Measurements from ENCODE around the gene KIR2DL3. TPM values are rescaled to one million over a fixed set of nuclear protein-coding genes. Genes with fewer than 3 reads are reported as not detected.
"Not testable (repeated sequence)": the region's sequence is repeated elsewhere in the genome, so short reads cannot be mapped to it uniquely, and the experiment has no call there.

Gene KIR2DL3
- total RNA-seq, 1 donor from 2014 or later, result not detected

DNA sequence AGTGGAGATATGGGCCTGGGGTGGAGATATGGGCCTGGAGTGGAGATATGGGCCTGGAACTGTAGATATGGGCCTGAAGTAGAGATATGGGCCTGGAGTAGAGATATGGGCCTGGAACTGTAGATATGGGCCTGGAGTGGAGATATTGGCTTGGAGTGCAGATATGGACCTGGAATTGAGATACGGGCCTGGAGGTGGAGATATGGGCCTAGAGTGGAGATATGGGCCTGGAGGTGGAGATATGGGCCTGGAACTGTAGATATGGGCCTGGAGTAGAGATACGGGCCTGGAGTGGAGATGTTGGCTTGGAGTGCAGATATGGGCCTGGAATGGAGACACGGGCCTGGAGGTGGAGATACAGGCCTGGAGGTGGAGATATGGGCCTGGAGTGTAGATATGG lies 13.7 kb upstream of the KIR2DL3 start:
- no peak for DNase-seq (ENCODE audit: low spot score)
- Mint-ChIP-seq H3K4me3 (no peak overlapping the region), H3K9me3 (peaks cover 21% of the 10 kb centered on the region), H3K27ac (no peak overlapping the region), H3K36me3 (ENCODE audit: low read depth) (no peaks in the 10 kb centered on the region), H3K4me1 (ENCODE audit: low read depth) (no peaks in the 10 kb centered on the region), H3K27me3 (ENCODE audit: insufficient read depth) (peaks cover 2% of the 10 kb centered on the region)
- intact Hi-C loops (cut with micrococcal nuclease), result no loop called here

DNA sequence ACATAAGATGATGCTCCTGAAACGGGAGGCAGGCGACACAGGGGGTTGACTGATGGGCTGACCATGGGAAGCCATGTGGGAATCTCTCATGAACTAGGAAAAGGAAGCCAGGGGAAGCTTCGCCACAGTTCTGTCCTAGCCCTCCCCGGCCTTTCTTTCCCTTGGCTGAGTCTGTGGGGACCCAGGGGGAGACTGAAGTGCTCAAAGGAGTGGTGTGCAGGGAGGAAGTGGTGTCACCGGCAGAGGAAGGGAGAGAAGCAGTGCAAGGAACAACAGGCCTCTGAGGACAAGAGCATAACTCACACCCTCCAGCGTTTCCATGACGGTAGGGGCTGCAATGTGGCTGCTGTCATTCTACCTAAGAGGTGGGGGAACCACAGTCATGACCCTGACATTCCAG lies 13.0 kb upstream of the KIR2DL3 start:
- no peak for DNase-seq (ENCODE audit: low spot score)
- intact Hi-C loops (cut with micrococcal nuclease), result no loop called here
- Mint-ChIP-seq H3K4me3 (no peak overlapping the region), H3K36me3 (ENCODE audit: low read depth) (no peaks in the 10 kb centered on the region), H3K27me3 (ENCODE audit: insufficient read depth) (peaks cover 2% of the 10 kb centered on the region), H3K27ac (no peak overlapping the region), H3K9me3 (peaks cover 21% of the 10 kb centered on the region), H3K4me1 (ENCODE audit: low read depth) (no peaks in the 10 kb centered on the region)

DNA sequence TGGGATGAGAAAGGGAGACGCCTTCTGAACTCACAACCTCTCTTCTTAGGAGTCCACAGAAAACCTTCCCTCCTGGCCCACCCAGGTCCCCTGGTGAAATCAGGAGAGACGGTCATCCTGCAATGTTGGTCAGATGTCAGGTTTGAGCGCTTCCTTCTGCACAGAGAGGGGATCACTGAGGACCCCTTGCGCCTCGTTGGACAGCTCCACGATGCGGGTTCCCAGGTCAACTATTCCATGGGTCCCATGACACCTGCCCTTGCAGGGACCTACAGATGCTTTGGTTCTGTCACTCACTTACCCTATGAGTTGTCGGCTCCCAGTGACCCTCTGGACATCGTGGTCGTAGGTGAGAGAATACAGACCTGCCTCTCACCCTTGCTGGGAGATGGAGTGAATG lies 10.8 kb upstream of the KIR2DL3 start:
- no peak overlapping the region for H3K4me3 Mint-ChIP-seq
- H3K27me3 Mint-ChIP-seq (ENCODE audit: insufficient read depth), result peaks cover 2% of the 10 kb centered on the region
- no peak overlapping the region for H3K27ac Mint-ChIP-seq
- no peaks in the 10 kb centered on the region for H3K36me3 Mint-ChIP-seq (ENCODE audit: low read depth)
- H3K9me3 Mint-ChIP-seq, result peaks cover 18% of the 10 kb centered on the region
- intact Hi-C loops (cut with micrococcal nuclease), result no loop called here
- no peaks in the 10 kb centered on the region for H3K4me1 Mint-ChIP-seq (ENCODE audit: low read depth)
- DNase-seq (ENCODE audit: low spot score), result no peak

DNA sequence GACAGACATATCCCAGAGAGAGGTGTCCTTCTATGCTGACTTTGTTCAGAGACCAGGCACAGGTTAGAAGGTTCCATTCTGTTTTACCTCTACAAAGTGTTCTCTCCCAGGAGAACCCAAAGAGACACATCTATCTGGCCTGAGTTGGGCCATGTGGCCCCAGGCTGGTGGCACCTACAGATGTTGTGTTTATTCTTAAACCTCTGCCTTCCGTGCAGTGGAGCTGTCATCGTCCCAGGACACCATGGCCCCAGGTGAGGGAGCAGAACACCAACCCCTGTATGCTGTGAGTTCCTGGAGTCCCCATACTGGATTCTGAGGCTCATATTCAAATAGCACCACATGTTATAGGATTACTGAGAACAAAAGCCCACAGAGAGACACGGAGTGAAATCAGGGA lies 10.1 kb upstream of the KIR2DL3 start:
- no peak overlapping the region for H3K4me3 Mint-ChIP-seq
- no peak overlapping the region for H3K27ac Mint-ChIP-seq
- intact Hi-C loops (cut with micrococcal nuclease), result no loop called here
- no peak for DNase-seq (ENCODE audit: low spot score)
- peaks cover 2% of the 10 kb centered on the region for H3K27me3 Mint-ChIP-seq (ENCODE audit: insufficient read depth)
- peaks cover 14% of the 10 kb centered on the region for H3K9me3 Mint-ChIP-seq
- no peaks in the 10 kb centered on the region for H3K36me3 Mint-ChIP-seq (ENCODE audit: low read depth)
- H3K4me1 Mint-ChIP-seq (ENCODE audit: low read depth), result no peaks in the 10 kb centered on the region

DNA sequence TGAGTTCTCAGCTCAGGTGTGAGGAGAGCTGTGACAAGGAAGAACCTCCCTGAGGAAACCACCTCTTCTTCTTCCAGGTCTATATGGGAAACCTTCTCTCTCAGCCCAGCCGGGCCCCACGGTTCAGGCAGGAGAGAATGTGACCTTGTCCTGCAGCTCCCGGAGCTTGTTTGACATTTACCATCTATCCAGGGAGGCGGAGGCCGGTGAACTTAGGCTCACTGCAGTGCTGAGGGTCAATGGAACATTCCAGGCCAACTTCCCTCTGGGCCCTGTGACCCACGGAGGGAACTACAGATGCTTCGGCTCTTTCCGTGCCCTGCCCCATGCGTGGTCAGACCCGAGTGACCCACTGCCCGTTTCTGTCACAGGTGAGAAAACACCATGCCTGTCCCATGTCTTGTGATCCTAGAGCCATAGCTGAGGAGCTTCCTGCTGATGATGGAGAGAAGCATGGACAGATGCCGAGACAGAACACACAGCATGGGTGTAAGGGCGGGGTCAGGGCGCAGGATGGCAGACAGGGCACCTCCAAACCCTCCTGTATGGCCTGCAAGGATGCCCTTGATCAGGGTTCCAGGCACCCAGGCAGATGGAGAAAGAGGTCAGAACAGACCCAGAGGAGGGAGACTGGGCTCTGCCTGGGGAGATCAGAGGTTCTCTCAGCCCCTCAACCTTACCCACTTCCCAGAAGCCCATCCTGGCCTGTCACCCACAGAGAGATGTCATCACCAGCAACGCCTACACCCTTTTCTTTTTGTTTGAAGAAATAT lies 8.7 kb upstream of the KIR2DL3 start:
- Mint-ChIP-seq H3K9me3 (peaks cover 2% of the 10 kb centered on the region), H3K36me3 (ENCODE audit: low read depth) (no peaks in the 10 kb centered on the region), H3K4me3 (no peak overlapping the region), H3K4me1 (ENCODE audit: low read depth) (no peaks in the 10 kb centered on the region), H3K27ac (no peak overlapping the region), H3K27me3 (ENCODE audit: insufficient read depth) (peaks cover 2% of the 10 kb centered on the region)
- no peak for DNase-seq (ENCODE audit: low spot score)
- intact Hi-C loops (cut with micrococcal nuclease), result no loop called here

DNA sequence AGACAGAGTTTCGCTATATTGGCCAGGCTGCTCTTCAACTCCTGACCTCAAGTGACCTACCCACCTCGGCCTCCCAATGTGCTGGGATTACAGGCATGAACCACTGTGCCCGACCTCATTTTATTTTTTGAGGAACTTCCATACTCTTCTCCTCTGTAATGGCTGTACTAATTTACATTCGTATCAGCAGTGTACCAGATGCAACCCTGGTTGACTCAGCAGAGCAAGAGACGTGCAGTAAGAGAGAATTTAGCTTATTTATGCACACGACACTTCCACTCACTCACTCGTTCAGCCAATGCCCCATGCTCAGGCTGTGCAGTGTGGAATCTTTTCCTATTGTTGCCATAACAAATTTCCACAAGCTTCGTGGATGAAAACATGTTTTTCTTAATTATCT lies 7.1 kb upstream of the KIR2DL3 start:
- no peak for DNase-seq (ENCODE audit: low spot score)
- no peaks in the 10 kb centered on the region for H3K36me3 Mint-ChIP-seq (ENCODE audit: low read depth)
- no peak overlapping the region for H3K4me3 Mint-ChIP-seq
- no peaks in the 10 kb centered on the region for H3K4me1 Mint-ChIP-seq (ENCODE audit: low read depth)
- intact Hi-C loops (cut with micrococcal nuclease), result no loop called here
- H3K9me3 Mint-ChIP-seq, result no peaks in the 10 kb centered on the region
- H3K27ac Mint-ChIP-seq, result no peak overlapping the region
- peaks cover 2% of the 10 kb centered on the region for H3K27me3 Mint-ChIP-seq (ENCODE audit: insufficient read depth)

DNA sequence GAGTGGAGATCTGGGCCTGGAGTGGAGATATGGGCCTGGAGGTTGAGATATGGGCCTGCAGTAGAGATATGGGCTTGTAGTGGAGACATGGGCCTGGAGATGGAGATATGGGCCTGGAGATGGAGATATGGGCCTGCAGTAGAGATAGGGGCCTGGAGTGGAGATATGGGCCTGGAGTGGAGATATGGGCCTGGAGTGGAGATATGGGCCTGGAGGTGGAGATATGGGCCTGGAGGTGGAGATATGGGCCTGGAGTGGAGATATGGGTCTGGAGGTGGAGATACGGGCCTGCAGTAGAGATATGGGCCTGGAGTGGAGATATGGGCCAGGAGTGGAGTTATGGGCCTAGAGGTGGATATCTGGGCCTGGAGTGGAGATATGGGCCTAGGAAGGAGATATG lies 402 bp downstream of the KIR2DL3 start:
- no peaks in the 10 kb centered on the region for H3K27me3 Mint-ChIP-seq (ENCODE audit: insufficient read depth)
- no peaks in the 10 kb centered on the region for H3K36me3 Mint-ChIP-seq (ENCODE audit: low read depth)
- no peak for DNase-seq (ENCODE audit: low spot score)
- no peak overlapping the region for H3K4me3 Mint-ChIP-seq
- no peak overlapping the region for H3K27ac Mint-ChIP-seq
- intact Hi-C loops (cut with micrococcal nuclease), result no loop called here
- H3K4me1 Mint-ChIP-seq (ENCODE audit: low read depth), result no peaks in the 10 kb centered on the region
- no peaks in the 10 kb centered on the region for H3K9me3 Mint-ChIP-seq

DNA sequence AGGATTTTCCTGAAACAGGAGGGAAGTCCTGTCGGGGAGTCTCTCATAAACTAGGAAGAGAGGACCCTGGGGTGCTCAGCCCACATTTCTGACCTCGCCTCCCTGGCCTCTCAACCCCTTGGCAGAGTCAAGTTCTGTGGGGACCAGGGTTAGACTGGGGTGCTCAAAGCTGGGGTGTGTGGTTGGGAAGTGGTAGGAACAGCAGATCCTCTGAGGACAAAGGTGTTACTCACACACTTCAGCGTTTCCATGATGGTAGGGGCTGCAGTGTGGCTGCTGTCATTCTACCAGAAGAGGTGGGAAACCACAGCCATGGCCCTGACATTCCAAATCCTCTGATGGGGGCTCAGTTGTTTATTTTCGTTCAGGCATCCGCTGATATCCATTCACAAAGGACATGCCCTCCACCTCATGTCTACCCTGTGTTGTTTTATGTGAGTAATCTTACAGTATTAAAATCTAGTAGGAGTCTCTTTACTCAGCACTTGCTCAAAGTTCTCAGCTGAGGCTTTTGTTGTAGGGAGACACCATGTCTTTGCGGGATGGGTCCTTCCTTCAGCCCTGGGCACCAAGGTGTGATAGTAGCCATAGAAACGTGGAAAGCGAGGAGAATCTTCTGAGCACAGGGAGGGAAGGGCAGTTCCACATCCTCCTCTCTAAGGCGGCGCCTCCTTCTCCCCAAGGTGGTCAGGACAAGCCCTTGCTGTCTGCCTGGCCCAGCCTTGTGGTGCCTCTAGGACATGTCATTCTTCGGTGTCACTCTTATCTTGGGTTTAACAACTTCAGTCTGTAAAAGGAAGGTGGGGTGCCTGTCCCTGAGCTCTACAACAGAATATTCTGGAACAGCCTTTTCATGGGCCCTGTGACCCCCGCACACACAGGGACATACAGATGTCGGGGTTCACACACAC lies 1.5 kb downstream of the KIR2DL3 start:
- intact Hi-C loops (cut with micrococcal nuclease), result no loop called here
- Mint-ChIP-seq H3K4me3 (no peak overlapping the region), H3K27ac (no peak overlapping the region), H3K36me3 (ENCODE audit: low read depth) (no peaks in the 10 kb centered on the region), H3K9me3 (no peaks in the 10 kb centered on the region), H3K27me3 (ENCODE audit: insufficient read depth) (no peaks in the 10 kb centered on the region), H3K4me1 (ENCODE audit: low read depth) (no peaks in the 10 kb centered on the region)
- no peak for DNase-seq (ENCODE audit: low spot score)

DNA sequence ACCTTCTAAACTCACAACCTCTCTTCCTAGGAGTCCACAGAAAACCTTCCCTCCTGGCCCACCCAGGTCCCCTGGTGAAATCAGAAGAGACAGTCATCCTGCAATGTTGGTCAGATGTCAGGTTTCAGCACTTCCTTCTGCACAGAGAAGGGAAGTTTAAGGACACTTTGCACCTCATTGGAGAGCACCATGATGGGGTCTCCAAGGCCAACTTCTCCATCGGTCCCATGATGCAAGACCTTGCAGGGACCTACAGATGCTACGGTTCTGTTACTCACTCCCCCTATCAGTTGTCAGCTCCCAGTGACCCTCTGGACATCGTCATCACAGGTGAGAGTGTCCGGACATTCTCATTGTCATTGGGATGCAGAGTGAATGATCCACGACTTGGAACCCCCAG lies 3.6 kb downstream of the KIR2DL3 start:
- H3K36me3 Mint-ChIP-seq (ENCODE audit: low read depth); intact Hi-C loops (cut with micrococcal nuclease); H3K4me3 Mint-ChIP-seq; H3K9me3 Mint-ChIP-seq; H3K27me3 Mint-ChIP-seq (ENCODE audit: insufficient read depth); H3K4me1 Mint-ChIP-seq (ENCODE audit: low read depth); H3K27ac Mint-ChIP-seq; DNase-seq (ENCODE audit: low spot score): not testable (repeated sequence)

DNA sequence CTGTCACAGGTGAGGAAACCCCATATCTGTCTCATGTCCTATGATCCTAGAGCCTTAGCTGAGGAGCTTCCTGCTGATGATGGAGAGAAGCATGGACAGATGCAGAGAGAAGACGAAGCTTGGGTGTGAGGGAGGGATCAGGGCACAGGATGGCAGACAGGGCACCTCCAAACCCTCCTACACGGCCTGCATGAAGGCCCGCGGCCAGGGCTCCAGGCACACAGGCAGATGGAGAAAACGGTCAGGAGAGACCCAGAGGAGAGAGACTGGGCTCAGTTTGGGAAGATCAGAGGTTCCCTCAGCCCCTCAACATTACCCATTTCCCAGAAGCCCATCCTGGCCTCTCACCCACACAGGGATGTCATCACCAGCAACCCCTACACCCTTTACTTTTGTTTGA lies 5.8 kb downstream of the KIR2DL3 start:
- intact Hi-C loops (cut with micrococcal nuclease); H3K4me3 Mint-ChIP-seq; H3K4me1 Mint-ChIP-seq (ENCODE audit: low read depth); DNase-seq (ENCODE audit: low spot score); H3K27ac Mint-ChIP-seq; H3K27me3 Mint-ChIP-seq (ENCODE audit: insufficient read depth); H3K9me3 Mint-ChIP-seq; H3K36me3 Mint-ChIP-seq (ENCODE audit: low read depth): not testable (repeated sequence)

DNA sequence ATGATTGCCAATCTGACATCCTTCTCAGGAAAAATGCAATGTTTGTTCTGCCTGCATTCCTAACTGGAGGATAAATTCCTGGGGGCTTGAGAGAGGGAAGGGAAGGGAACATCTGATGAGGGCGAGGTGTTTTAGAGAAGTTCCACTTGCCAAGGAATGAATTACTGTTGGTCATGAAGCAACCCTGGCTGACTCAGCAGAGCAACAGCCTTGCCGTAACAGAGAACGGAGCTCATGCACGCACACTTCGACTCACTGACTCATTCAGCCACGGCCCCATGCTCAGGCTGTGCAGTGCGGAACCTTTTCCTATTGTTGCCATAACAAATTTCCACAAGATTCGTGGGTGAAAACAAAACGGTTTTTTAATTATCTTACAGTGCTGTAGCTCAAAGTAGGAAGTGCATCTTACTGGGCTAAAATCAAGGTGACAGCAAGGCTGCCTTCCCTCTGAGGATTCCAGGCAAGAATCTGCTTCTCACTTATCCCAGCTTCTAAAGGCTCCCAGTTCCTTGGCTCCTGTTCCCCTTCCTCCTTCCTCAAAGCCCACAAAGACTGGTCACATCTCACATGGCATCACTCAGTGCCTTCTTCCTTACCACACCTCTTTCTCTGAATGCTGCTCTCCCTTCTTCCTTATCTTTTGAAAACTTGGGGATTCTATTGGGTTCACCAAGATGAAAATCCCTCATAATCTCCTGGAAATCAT lies 9.5 kb downstream of the KIR2DL3 start:
- H3K36me3 Mint-ChIP-seq (ENCODE audit: low read depth); DNase-seq (ENCODE audit: low spot score); H3K27ac Mint-ChIP-seq; H3K4me3 Mint-ChIP-seq; H3K4me1 Mint-ChIP-seq (ENCODE audit: low read depth); intact Hi-C loops (cut with micrococcal nuclease); H3K9me3 Mint-ChIP-seq; H3K27me3 Mint-ChIP-seq (ENCODE audit: insufficient read depth): not testable (repeated sequence)

DNA sequence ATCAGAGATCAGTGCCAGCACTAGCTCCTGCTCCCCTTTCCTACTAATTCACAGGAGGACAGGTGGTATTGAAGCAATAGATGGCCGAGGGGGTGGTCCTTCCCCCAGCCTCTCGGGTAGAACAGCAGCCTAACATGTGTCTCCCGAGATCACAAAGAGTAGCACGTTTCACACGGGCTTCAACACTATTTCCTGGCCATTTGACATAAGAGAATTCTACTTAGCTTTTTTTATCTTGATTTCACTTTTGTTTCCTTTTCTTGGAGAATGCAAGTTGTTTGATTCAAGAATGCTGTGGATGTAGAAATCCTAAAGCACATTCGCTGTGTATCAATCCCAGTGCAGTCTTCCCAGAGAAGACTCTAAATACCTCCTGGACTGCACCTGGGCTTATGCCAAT lies 12.0 kb downstream of the KIR2DL3 start:
- H3K4me1 Mint-ChIP-seq (ENCODE audit: low read depth); H3K9me3 Mint-ChIP-seq; H3K27me3 Mint-ChIP-seq (ENCODE audit: insufficient read depth); DNase-seq (ENCODE audit: low spot score); H3K36me3 Mint-ChIP-seq (ENCODE audit: low read depth); H3K4me3 Mint-ChIP-seq; H3K27ac Mint-ChIP-seq; intact Hi-C loops (cut with micrococcal nuclease): not testable (repeated sequence)

Measured in activated T-helper 1 cell treated with anti-CD3 and anti-CD28 coated beads, Interleukin-12 subunit alpha, Interleukin-12 subunit beta, Interleukin-2, Interleukin-4 antibody, amounts not matched to agents 30 ng/mL and 10 ng/mL and 1 ng/mL, durations not matched to agents 14 hours and 24 hours and 36 hours (primary cell).